H1 (cell line): ENCODE data around the gene GREB1. TPM values are rescaled to one million over a fixed set of nuclear protein-coding genes. Genes with fewer than 3 reads are reported as not detected.

Experiments
- CTCF ChIA-PET: fragments of 300-600 bp; sonication (Branson Sonifier 250); formaldehyde crosslinking; loops from one replicate; lab custom pipeline; 2021; ENCODE audit not compliant: partially characterized antibody; lab: Charles Lee
- POLR2A ChIA-PET: fragments of 300-600 bp; sonication (Branson Sonifier 250); formaldehyde crosslinking; loops from one replicate; lab custom pipeline; 2021; ENCODE audit warnings: inconsistent platforms; ENCODE audit not compliant: partially characterized antibody; lab: Charles Lee
- DNase-seq, 2 experiments: peaks; one replicate each; pipeline versions ENCODE4 v3.0.0 to v3.0.0-alpha.2; 2010 to 2022; ENCODE audit warnings: low spot score in 2 of 2, low read depth in 1 of 2, mixed read lengths in 1 of 2
- FAIRE-seq: peaks from 2 replicates; lab custom pipeline; 2011; peaks lifted over from hg19 to GRCh38; lab: Jason Lieb, UNC
- H2AFZ ChIP-seq: 2 replicates; pipeline ENCODE4 v1.8.1; 2012; ENCODE audit warnings: low read length, inconsistent platforms
- H2AK5ac ChIP-seq: 2 replicates; pipeline ENCODE4 v1.6.1; 2013; ENCODE audit warnings: low read depth, low read length
- H2BK120ac ChIP-seq: replicated peaks from 2 replicates; pipeline ENCODE3; 2013; ENCODE audit warnings: low read depth, low read length, inconsistent platforms
- H2BK12ac ChIP-seq: 2 replicates; pipeline ENCODE4 v1.6.1; 2013; ENCODE audit warnings: low read depth, low read length
- H2BK15ac ChIP-seq: 2 replicates; pipeline ENCODE4 v1.6.1; 2013; ENCODE audit warnings: low read length
- H2BK20ac ChIP-seq: 2 replicates; pipeline ENCODE4 v1.6.1; 2013; ENCODE audit warnings: low read length
- H2BK5ac ChIP-seq: 2 replicates; pipeline ENCODE4 v1.6.1; 2013; ENCODE audit warnings: low read depth, low read length
- H3K14ac ChIP-seq: 2 replicates; pipeline ENCODE4 v1.6.1; 2013; ENCODE audit warnings: inconsistent platforms; ENCODE audit not compliant: insufficient read length
- H3K18ac ChIP-seq: 2 replicates; pipeline ENCODE4 v1.6.1; 2013; ENCODE audit warnings: low read length; ENCODE audit errors: extremely low read depth
- H3K23ac ChIP-seq: 2 replicates; pipeline ENCODE4 v1.6.1; 2013; ENCODE audit warnings: inconsistent platforms; ENCODE audit not compliant: insufficient read length
- H3K23me2 ChIP-seq: 2 replicates; pipeline ENCODE4 v1.6.1; 2013; ENCODE audit warnings: low read depth, low read length
- H3K27ac ChIP-seq: 2 replicates; pipeline ENCODE4 v1.6.1; 2011; ENCODE audit warnings: low read depth, low read length, inconsistent platforms
- H3K27me3 ChIP-seq, 4 experiments: replicated peaks in 1 of 4; 1 replicate in 1 of 4; 2 replicates in 3 of 4; pipeline versions ENCODE4 v1.6.1 to v1.8.1; 2011 to 2013; ENCODE audit warnings: low read length in 3 of 4, mild to moderate bottlenecking in 3 of 4, inconsistent platforms in 2 of 4, mixed read lengths in 2 of 4, moderate library complexity in 1 of 4; ENCODE audit not compliant: control insufficient read depth in 3 of 4, insufficient read depth in 3 of 4; ENCODE audit errors: extremely low read depth in 1 of 4
- H3K36me3 ChIP-seq, 4 experiments: 2 replicates each; pipeline versions ENCODE4 v1.6.1 to v1.8.1; 2011 to 2013; ENCODE audit warnings: mild to moderate bottlenecking in 4 of 4, low read length in 3 of 4, moderate library complexity in 2 of 4, control low read depth in 1 of 4, inconsistent platforms in 1 of 4; ENCODE audit not compliant: insufficient read depth in 4 of 4, control insufficient read depth in 2 of 4
- H3K4ac ChIP-seq: replicated peaks from 2 replicates; pipeline ENCODE3; 2013; ENCODE audit warnings: low read length, low read depth, mixed read lengths, inconsistent platforms; ENCODE audit not compliant: insufficient read length
- H3K4me1 ChIP-seq, 4 experiments: replicated peaks in 1 of 4; 1 replicate in 1 of 4; 2 replicates in 3 of 4; pipeline versions ENCODE4 v1.6.1 to v1.8.1; 2011 to 2013; ENCODE audit warnings: low read length in 3 of 4, inconsistent platforms in 2 of 4, mixed read lengths in 1 of 4; ENCODE audit not compliant: insufficient read depth in 4 of 4, control insufficient read depth in 3 of 4
- H3K4me2 ChIP-seq, 2 experiments: 2 replicates each; pipeline versions ENCODE4 v1.6.1 to v1.8.1; 2011 to 2013; ENCODE audit warnings: low read depth in 2 of 2, low read length in 2 of 2, control low read depth in 1 of 2, inconsistent platforms in 1 of 2, mild to moderate bottlenecking in 1 of 2; ENCODE audit not compliant: insufficient read depth in 1 of 2
- H3K4me3 ChIP-seq, 4 experiments: fragments of 200-600, 300-600 bp in 1 of 4; sonication (generic), shearing (Covaris generic), sonication (Bioruptor Twin) in 1 of 4; 2 replicates each; pipeline versions ENCODE4 v1.5.1 to v1.8.1; 2011 to 2016; ENCODE audit warnings: low read length in 4 of 4, low read depth in 3 of 4, control low read depth in 2 of 4, inconsistent platforms in 2 of 4, mild to moderate bottlenecking in 2 of 4, mixed read lengths in 1 of 4, moderate library complexity in 1 of 4; ENCODE audit not compliant: insufficient read depth in 2 of 4; ENCODE audit errors: extremely low read depth in 1 of 4
- H3K56ac ChIP-seq: replicated peaks from 2 replicates; pipeline ENCODE3; 2013; ENCODE audit warnings: low read depth, mild to moderate bottlenecking, mixed read lengths, low read length, inconsistent platforms; ENCODE audit not compliant: insufficient read length
- H3K79me1 ChIP-seq: 2 replicates; pipeline ENCODE4 v1.6.1; 2013; ENCODE audit warnings: low read depth, low read length, control low read depth
- H3K79me2 ChIP-seq, 2 experiments: 2 replicates each; pipeline versions ENCODE4 v1.6.1 to v1.8.1; 2012 to 2013; ENCODE audit warnings: low read length in 2 of 2, mild to moderate bottlenecking in 2 of 2, inconsistent platforms in 1 of 2; ENCODE audit not compliant: insufficient read depth in 2 of 2, control insufficient read depth in 1 of 2
- H3K9ac ChIP-seq, 4 experiments: replicated peaks in 1 of 4; 1 replicate in 1 of 4; 2 replicates in 3 of 4; pipeline versions ENCODE4 v1.6.1 to v1.8.1; 2011 to 2013; ENCODE audit warnings: low read depth in 3 of 4, low read length in 3 of 4, control low read depth in 2 of 4, mild to moderate bottlenecking in 2 of 4, moderate library complexity in 2 of 4, inconsistent platforms in 1 of 4; ENCODE audit errors: extremely low read depth in 1 of 4
- H3K9me3 ChIP-seq, 2 experiments: 2 replicates each; pipeline versions ENCODE4 v1.6.1 to v1.8.1; 2012 to 2013; ENCODE audit warnings: mild to moderate bottlenecking in 2 of 2, moderate library complexity in 2 of 2, control low read depth in 1 of 2, inconsistent platforms in 1 of 2, low read depth in 1 of 2, low read length in 1 of 2, mixed read lengths in 1 of 2; ENCODE audit not compliant: insufficient read depth in 2 of 2
- H4K20me1 ChIP-seq, 2 experiments: replicated peaks in 1 of 2; 2 replicates each; pipeline versions ENCODE3 to v1.8.1; 2011 to 2013; ENCODE audit warnings: inconsistent platforms in 2 of 2, low read length in 2 of 2, mild to moderate bottlenecking in 1 of 2; ENCODE audit not compliant: insufficient read depth in 2 of 2, control insufficient read depth in 1 of 2
- H4K5ac ChIP-seq: 2 replicates; pipeline ENCODE4 v1.6.1; 2013; ENCODE audit warnings: low read length, low read depth, mixed read lengths, inconsistent platforms; ENCODE audit not compliant: insufficient read length
- H4K8ac ChIP-seq: 2 replicates; pipeline ENCODE4 v1.8.0; 2013; ENCODE audit warnings: mild to moderate bottlenecking, moderate library complexity, low read length, inconsistent platforms; ENCODE audit not compliant: insufficient read depth; ENCODE audit errors: extremely low read depth
- H4K91ac ChIP-seq: replicated peaks from 2 replicates; pipeline ENCODE3; 2013; ENCODE audit warnings: low read length, mixed read lengths, inconsistent platforms; ENCODE audit not compliant: insufficient read length
- CEBPB ChIP-seq: IDR thresholded peaks from 2 replicates; pipeline ENCODE4 v1.6.1; 2012; ENCODE audit warnings: low read depth, low read length
- KDM4A ChIP-seq: IDR thresholded peaks from one replicate; pipeline ENCODE4 v1.7.1; 2012; ENCODE audit warnings: low read depth, mild to moderate bottlenecking, moderate library complexity, low read length, inconsistent platforms; ENCODE audit not compliant: severe bottlenecking
- WGBS, 2 experiments: shearing (Covaris generic) in 1 of 2; methylation state at CpG; one replicate each; pipeline versions ENCODE4 v1.1.6 to v1.1.7; 2013 to 2015; ENCODE audit warnings: low lambda C conversion rate in 2 of 2, mixed read lengths in 2 of 2, inconsistent platforms in 1 of 2, low coverage in 1 of 2, missing lambda C conversion rate in 1 of 2; ENCODE audit not compliant: insufficient replicate concordance in 2 of 2, insufficient coverage in 1 of 2, insufficient read length in 1 of 2; ENCODE audit errors: extremely low coverage in 1 of 2, missing lambda C conversion rate in 1 of 2; 5-methylcytosine and 5-hydroxymethylcytosine counted together
- polyA plus RNA-seq, 7 experiments: library from polyadenylated mRNA; depleted of rRNA in 3 of 7; stranded (reverse) in 5 of 7; unstranded in 2 of 7; fragments of >200 nt in 5 of 7; fragments of 200-250 nt in 2 of 7; gene quantifications; 1 replicate in 5 of 7; 2 replicates in 1 of 7; 4 replicates in 1 of 7; pipeline versions ENCODE4 v1.2.1 to v1.2.3, GENCODE V29; 2011 to 2013; ENCODE audit warnings: missing spikeins in 2 of 7, mixed read lengths in 2 of 7
- total RNA-seq: library from RNA; stranded (reverse); fragmentation: NEBNext Ultra II Directional; extraction: Animal tissue kit (Norgen Biotek cat#: 25700); gene quantifications from 2 replicates; pipeline ENCODE4 v1.2.1, GENCODE V29; 2021

The GREB1 gene
- total and polyA plus RNA-seq, 2 of the 8 experiments (the other 6 are each of a cell fraction or from before 2014, with no cell fraction given) = 7.9 to 43.4 TPM

GRCh38 chr2:11656252-11656651 lies 122.4 kb downstream of the GREB1 start:
- H3K9me3 ChIP-seq = 0 out of 4 replicates have a peak, but pooled peaks cover 0 to 3% of the 10 kb centered on the region in 2 experiments
- H3K9ac ChIP-seq = no peak overlapping the region
- H3K56ac ChIP-seq = no peak overlapping the region
- no peak overlapping the region for H2AK5ac ChIP-seq
- H4K5ac ChIP-seq = no peak overlapping the region
- 100% methylated on average over 1 of the region's 1 CpG; no CpG with 5 or more reads in 1 of the 2 experiments for WGBS, 2 experiments
- FAIRE-seq (no peak), DNase-seq (no peak)
- no peaks in the 10 kb centered on the region for H3K79me1 ChIP-seq
- no peaks in the 10 kb centered on the region for H3K4me1 ChIP-seq
- no peaks in the 10 kb centered on the region for H3K36me3 ChIP-seq
- no peak overlapping the region for H4K8ac ChIP-seq
- peak; percentile 50; the same call in 1 of the 2 replicates for TF ChIP-seq CEBPB
- TF ChIP-seq KDM4A = no peak
- no peak overlapping the region for H2BK12ac ChIP-seq
- H2BK5ac ChIP-seq = no peak overlapping the region
- no peak overlapping the region for H2BK120ac ChIP-seq
- no peak overlapping the region for H3K4ac ChIP-seq
- ChIA-PET CTCF (interaction anchor here (0.6 to 2.5 kb wide), 8 partner anchors 9 to 769 kb away, joined by 3 to 10 read pairs (median 4); partner anchors contain the start of gene NTSR2), POLR2A (interaction anchor here (0.9 to 1.3 kb wide), 2 partner anchors 9 to 66 kb away, joined by 3 to 4 read pairs; no protein-coding TSS in a partner anchor)
- no peak overlapping the region for H3K18ac ChIP-seq
- H3K79me2 ChIP-seq = no peaks in the 10 kb centered on the region
- H4K20me1 ChIP-seq = no peaks in the 10 kb centered on the region
- no peak overlapping the region for H3K4me3 ChIP-seq
- H2AFZ ChIP-seq = no peak overlapping the region
- H2BK20ac ChIP-seq = no peak overlapping the region
- no peaks in the 10 kb centered on the region for H3K27me3 ChIP-seq
- no peak overlapping the region for H4K91ac ChIP-seq
- H3K4me2 ChIP-seq = no peak overlapping the region
- no peak overlapping the region for H3K23ac ChIP-seq
- H2BK15ac ChIP-seq = no peak overlapping the region
- H3K23me2 ChIP-seq = no peaks in the 10 kb centered on the region
- no peak overlapping the region for H3K14ac ChIP-seq
- H3K27ac ChIP-seq = no peak overlapping the region
